AG09309 (cell line): ENCODE measurements around the gene PHF19.
A peak's percentile ranks its signal among the peaks of the same experiment; 100 is the strongest.

Source experiments
- DNase-seq: peaks from one replicate; pipeline ENCODE4 v3.0.0-alpha.2; 2010; ENCODE audit warnings: low read depth
- H3K4me3 ChIP-seq: 2 replicates; pipeline ENCODE4 v1.5.1; 2011; ENCODE audit warnings: mild to moderate bottlenecking, low read depth, low read length, moderate library complexity; ENCODE audit not compliant: control insufficient read depth
- CTCF ChIP-seq: IDR thresholded peaks from 2 replicates; pipeline ENCODE4 v1.5.1; 2011; ENCODE audit warnings: mild to moderate bottlenecking, low read depth, low read length, inconsistent platforms; ENCODE audit not compliant: insufficient read depth, control insufficient read depth; ENCODE audit errors: missing control alignments

Gene PHF19

GRCh38 chr9:120830151-120830550 lies 46.8 kb downstream of the PHF19 start:
- DNase-seq = peak; percentile 3
- no peak overlapping the region for H3K4me3 ChIP-seq
- no peak for TF ChIP-seq CTCF

- no peak for DNase-seq
- no peak for TF ChIP-seq CTCF
- no peak overlapping the region for H3K4me3 ChIP-seq
Observed at GRCh38 chr9:120829650-120830049, 47.3 kb downstream of the PHF19 start.

GRCh38 chr9:120820095-120820494 lies 56.9 kb downstream of the PHF19 start:
- TF ChIP-seq CTCF = no peak
- H3K4me3 ChIP-seq = no peak overlapping the region
- no peak for DNase-seq

GRCh38 chr9:120818595-120818994 lies 58.4 kb downstream of the PHF19 start:
- DNase-seq = no peak
- TF ChIP-seq CTCF = no peak
- no peak overlapping the region for H3K4me3 ChIP-seq

- TF ChIP-seq CTCF = no peak
- H3K4me3 ChIP-seq = no peak overlapping the region
- no peak for DNase-seq
Observed at GRCh38 chr9:120815075-120815474, 61.9 kb downstream of the PHF19 start.

GRCh38 chr9:120808931-120809330 lies 68.1 kb downstream of the PHF19 start:
- DNase-seq = no peak
- H3K4me3 ChIP-seq = no peak overlapping the region
- no peak for TF ChIP-seq CTCF
